Activated B cell treated with CpG ODN at 0.5 μM for 24 hours (primary cell): ENCODE data around the gene TMEM123. TPM values are rescaled to one million over a fixed set of nuclear protein-coding genes. Genes with fewer than 3 reads are reported as not detected.

ENCODE experiments used
- ATAC-seq: fragments of 200-7000 bp; cut with Tn5 transposase; one replicate; pipeline ENCODE4 v1.10.0; 2021; ENCODE audit warnings: low read depth, mild to moderate bottlenecking, moderate library complexity
- CTCF ChIA-PET: fragments of 350-600 bp; sonication (Branson Sonifier 250); formaldehyde crosslinking; loops from one replicate; lab custom pipeline; 2021; ENCODE audit warnings: antibody characterized with exemption; lab: Charles Lee
- POLR2A ChIA-PET: fragments of 350-600 bp; sonication (Branson Sonifier 250); formaldehyde crosslinking; loops from one replicate; lab custom pipeline; 2021; ENCODE audit warnings: antibody characterized with exemption; lab: Charles Lee
- DNase-seq: peaks from one replicate; pipeline ENCODE4 v3.0.0; 2022
- H3K27ac Mint-ChIP-seq: one replicate; pipeline ENCODE4 v1.8.0; 2020; ENCODE audit warnings: mixed read lengths
- H3K27me3 Mint-ChIP-seq: one replicate; pipeline ENCODE4 v1.8.0; 2021; ENCODE audit warnings: mixed read lengths
- H3K36me3 Mint-ChIP-seq: one replicate; pipeline ENCODE4 v1.8.0; 2021; ENCODE audit warnings: low read depth, mixed read lengths
- H3K4me1 Mint-ChIP-seq: one replicate; pipeline ENCODE4 v1.8.0; 2021; ENCODE audit warnings: mixed read lengths
- H3K4me3 Mint-ChIP-seq: one replicate; pipeline ENCODE4 v1.8.0; 2020; ENCODE audit warnings: mild to moderate bottlenecking, mixed read lengths
- H3K9me3 Mint-ChIP-seq: one replicate; pipeline ENCODE4 v1.8.0; 2020; ENCODE audit warnings: mixed read lengths
- intact Hi-C: fragments of 100-400 bp; cut with micrococcal nuclease; formaldehyde crosslinking; loops from one replicate; pipeline ENCODE4 v1.15.1; 2024
- total RNA-seq: library from RNA; stranded (reverse); gene quantifications from 2 replicates; pipeline ENCODE4 v1.2.3, GENCODE V29; 2022
- TF ChIP-seq, protein P1 (sequence below): fragments of 200-600 bp; IDR thresholded peaks from one replicate; pipeline ENCODE4 v1.8.0; 2022; ENCODE audit warnings: antibody characterized with exemption, mild to moderate bottlenecking

The TMEM123 gene
- total RNA-seq, 1 donor from 2014 or later: 191 TPM

- intact Hi-C loops: loop anchor here (1.0 kb wide), 1 partner anchor 12 kb away; no protein-coding TSS in a partner anchor
- no peak overlapping the region for H3K4me3 Mint-ChIP-seq
- CTCF ChIA-PET: interaction anchor here (1.5 kb wide), 1 partner anchor 14 kb away, joined by 3 read pairs; no protein-coding TSS in a partner anchor
- POLR2A ChIA-PET: interaction anchor here (0.8 kb wide), 1 partner anchor 8 kb away, joined by 3 read pairs; no protein-coding TSS in a partner anchor
- no peak for DNase-seq
- TF ChIP-seq, protein P1, sequence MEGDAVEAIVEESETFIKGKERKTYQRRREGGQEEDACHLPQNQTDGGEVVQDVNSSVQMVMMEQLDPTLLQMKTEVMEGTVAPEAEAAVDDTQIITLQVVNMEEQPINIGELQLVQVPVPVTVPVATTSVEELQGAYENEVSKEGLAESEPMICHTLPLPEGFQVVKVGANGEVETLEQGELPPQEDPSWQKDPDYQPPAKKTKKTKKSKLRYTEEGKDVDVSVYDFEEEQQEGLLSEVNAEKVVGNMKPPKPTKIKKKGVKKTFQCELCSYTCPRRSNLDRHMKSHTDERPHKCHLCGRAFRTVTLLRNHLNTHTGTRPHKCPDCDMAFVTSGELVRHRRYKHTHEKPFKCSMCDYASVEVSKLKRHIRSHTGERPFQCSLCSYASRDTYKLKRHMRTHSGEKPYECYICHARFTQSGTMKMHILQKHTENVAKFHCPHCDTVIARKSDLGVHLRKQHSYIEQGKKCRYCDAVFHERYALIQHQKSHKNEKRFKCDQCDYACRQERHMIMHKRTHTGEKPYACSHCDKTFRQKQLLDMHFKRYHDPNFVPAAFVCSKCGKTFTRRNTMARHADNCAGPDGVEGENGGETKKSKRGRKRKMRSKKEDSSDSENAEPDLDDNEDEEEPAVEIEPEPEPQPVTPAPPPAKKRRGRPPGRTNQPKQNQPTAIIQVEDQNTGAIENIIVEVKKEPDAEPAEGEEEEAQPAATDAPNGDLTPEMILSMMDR: no peak
- ATAC-seq: no peak
- peak overlapping the region; percentile 48 for H3K27ac Mint-ChIP-seq
- H3K4me1 Mint-ChIP-seq: peaks cover 57% of the 10 kb centered on the region
- no peaks in the 10 kb centered on the region for H3K9me3 Mint-ChIP-seq
- no peaks in the 10 kb centered on the region for H3K27me3 Mint-ChIP-seq
- H3K36me3 Mint-ChIP-seq: no peaks in the 10 kb centered on the region
Measured at GRCh38 chr11:102465696-102466095, 13.1 kb upstream of the TMEM123 start.

GRCh38 chr11:102464859-102465500, 12.4 kb upstream of the TMEM123 start:
- H3K36me3 Mint-ChIP-seq: no peaks in the 10 kb centered on the region
- peaks cover 53% of the 10 kb centered on the region for H3K4me1 Mint-ChIP-seq
- peak overlapping the region; percentile 35 for H3K4me3 Mint-ChIP-seq
- ChIA-PET CTCF (no interaction called here), POLR2A (no interaction called here)
- ATAC-seq: peak; percentile 31
- no peaks in the 10 kb centered on the region for H3K9me3 Mint-ChIP-seq
- intact Hi-C loops: loop anchor here (1.0 kb wide), 1 partner anchor 12 kb away; no protein-coding TSS in a partner anchor
- DNase-seq: no peak
- TF ChIP-seq, protein P1: no peak
- H3K27me3 Mint-ChIP-seq: no peaks in the 10 kb centered on the region
- peak overlapping the region; percentile 47 for H3K27ac Mint-ChIP-seq

DNA sequence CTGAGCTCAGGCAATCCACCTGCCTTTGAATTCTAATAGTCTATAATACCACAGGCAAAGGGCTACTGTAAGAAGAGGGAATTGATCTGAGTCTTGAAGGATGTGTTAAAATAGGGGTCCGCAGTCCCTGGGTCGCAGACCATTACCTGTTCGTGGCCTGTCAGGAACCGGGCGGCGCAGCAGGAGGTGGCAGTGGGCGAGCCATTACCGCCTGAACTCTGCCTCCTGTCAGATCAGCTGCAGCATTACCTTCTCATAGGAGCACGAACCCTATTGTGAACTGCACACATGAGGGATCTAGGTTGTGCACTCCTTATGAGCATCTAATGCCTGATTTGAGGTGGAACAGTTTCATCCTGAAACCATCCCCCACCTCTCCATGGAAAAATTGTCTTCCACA, 11.5 kb upstream of the TMEM123 start:
- ChIA-PET POLR2A (no interaction called here), CTCF (interaction anchor here (0.6 kb wide), 1 partner anchor 176 kb away, joined by 4 read pairs; no protein-coding TSS in a partner anchor)
- no peaks in the 10 kb centered on the region for H3K36me3 Mint-ChIP-seq
- H3K27me3 Mint-ChIP-seq: no peaks in the 10 kb centered on the region
- peaks cover 50% of the 10 kb centered on the region for H3K4me1 Mint-ChIP-seq
- no peaks in the 10 kb centered on the region for H3K9me3 Mint-ChIP-seq
- DNase-seq: no peak
- TF ChIP-seq, protein P1: no peak
- intact Hi-C loops: no loop called here
- no peak overlapping the region for H3K27ac Mint-ChIP-seq
- H3K4me3 Mint-ChIP-seq: no peak overlapping the region
- ATAC-seq: no peak

DNA sequence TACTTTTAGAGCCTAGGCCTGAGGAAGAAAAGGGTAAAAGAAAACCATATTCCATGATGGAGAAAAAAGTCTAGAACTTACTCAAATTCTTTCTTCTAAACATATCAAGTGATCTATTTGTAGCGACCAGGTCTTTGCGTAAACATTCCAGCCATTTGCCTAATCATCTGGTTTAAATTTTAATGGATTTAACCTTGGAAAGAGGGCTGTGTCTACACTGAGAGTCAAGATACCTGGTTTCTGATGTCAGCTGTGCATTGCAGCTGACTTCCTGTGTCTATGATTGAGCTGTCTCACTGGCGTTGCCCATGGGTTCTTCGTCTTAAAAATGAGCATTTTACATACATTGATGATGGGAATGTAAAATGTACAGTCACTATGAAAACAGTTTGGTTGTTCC, 10.0 kb upstream of the TMEM123 start:
- TF ChIP-seq, protein P1: no peak
- DNase-seq (no peak), ATAC-seq (no peak)
- CTCF ChIA-PET: interaction anchor here (1.1 kb wide), 1 partner anchor 150 kb away, joined by 3 read pairs; no protein-coding TSS in a partner anchor
- intact Hi-C loops: no loop called here
- Mint-ChIP-seq H3K4me3 (no peak overlapping the region), H3K27me3 (no peaks in the 10 kb centered on the region), H3K36me3 (no peaks in the 10 kb centered on the region), H3K27ac (no peak overlapping the region), H3K4me1 (peaks cover 40% of the 10 kb centered on the region), H3K9me3 (no peaks in the 10 kb centered on the region)
- POLR2A ChIA-PET: interaction anchor here (0.9 kb wide), 1 partner anchor 9 kb away, joined by 3 read pairs; no protein-coding TSS in a partner anchor

DNA sequence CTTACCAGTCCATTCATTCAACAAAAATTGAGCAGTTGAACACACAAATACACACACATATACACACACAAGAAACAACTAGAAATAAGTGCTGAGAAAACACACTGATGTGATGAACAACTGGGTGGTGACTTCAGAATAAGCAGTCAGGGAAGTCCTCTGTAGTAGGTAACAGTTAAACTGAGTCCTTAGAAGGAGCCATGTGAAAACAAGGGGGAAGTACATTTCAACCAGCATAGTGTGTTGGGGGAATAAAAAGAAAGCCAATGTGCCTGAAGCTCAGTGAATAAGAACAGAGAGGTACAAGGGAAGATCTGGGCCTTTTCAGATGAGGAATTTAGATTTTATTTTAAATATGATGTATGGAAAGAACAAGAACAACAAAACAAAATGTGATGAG, 6.8 kb upstream of the TMEM123 start:
- no peak overlapping the region for H3K4me3 Mint-ChIP-seq
- no peaks in the 10 kb centered on the region for H3K9me3 Mint-ChIP-seq
- ATAC-seq: no peak
- peaks cover 27% of the 10 kb centered on the region for H3K4me1 Mint-ChIP-seq
- CTCF ChIA-PET: no interaction called here
- no peaks in the 10 kb centered on the region for H3K27me3 Mint-ChIP-seq
- no peak for DNase-seq
- POLR2A ChIA-PET: interaction anchor here (0.5 kb wide), 1 partner anchor 104 kb away, joined by 3 read pairs; no protein-coding TSS in a partner anchor
- no peaks in the 10 kb centered on the region for H3K36me3 Mint-ChIP-seq
- intact Hi-C loops: loop anchor here (10.0 kb wide), 1 partner anchor 545 kb away; the partner anchor contains the start of genes ANGPTL5 and CEP126
- no peak overlapping the region for H3K27ac Mint-ChIP-seq
- TF ChIP-seq, protein P1: no peak
